ENCODE data around the gene TMEM165. TPM values are rescaled to one million over a fixed set of nuclear protein-coding genes. Genes with fewer than 3 reads are reported as not detected.

Gene TMEM165
- total and polyA plus RNA-seq, 2 donors (not counting 1 experiment from before 2014, with no cell fraction given) = 26.3 to 110 TPM

GRCh38 chr4:55396308-55397125 is 760 bp downstream of the TMEM165 start:
- no peaks in the 10 kb centered on the region for H3K27me3 ChIP-seq (replicated peaks in 1 of 4; ENCODE audit: control extremely low read depth in 1 of 4, control insufficient read depth in 3 of 4, insufficient read depth in 4 of 4, low read length in 3 of 4)
- H3K36me3 ChIP-seq (replicated peaks in 1 of 2; ENCODE audit: control extremely low read depth in 1 of 2, control insufficient read depth in 1 of 2, extremely low read depth in 1 of 2, insufficient read depth in 2 of 2, low read length in 1 of 2) = peaks cover 0 to 3% of the 10 kb centered on the region in 2 experiments
- DNase-seq = no peak
- peak; percentile 11 for ATAC-seq (ENCODE audit: low read depth)
- H3K4me1 Mint-ChIP-seq = peaks cover 46% of the 10 kb centered on the region
- peaks cover 44% of the 10 kb centered on the region for H4K20me1 ChIP-seq (ENCODE audit: control insufficient read depth, insufficient read depth, low read length, poor library complexity, severe bottlenecking)
- peak overlapping the region; percentile 91 to 93 for H3K27ac ChIP-seq (ENCODE audit: low read length in 2 of 2)
- peak overlapping the region; percentile 97 for H3K27ac Mint-ChIP-seq
- peak overlapping the region; percentile 67 to 94 (median 77) for H3K4me3 ChIP-seq (ENCODE audit: control extremely low read depth in 1 of 5, extremely low read depth in 1 of 5, insufficient read depth in 1 of 5, low read depth in 2 of 5, low read length in 4 of 5)
- H3K4me3 Mint-ChIP-seq = peak overlapping the region; percentile 97
- H3K9me3 Mint-ChIP-seq (ENCODE audit: insufficient read depth) = no peaks in the 10 kb centered on the region
- H3K9ac ChIP-seq (ENCODE audit: low read length) = peak overlapping the region; percentile 76
- CTCF ChIA-PET = interaction anchor here (0.7 to 3.7 kb wide), 4 partner anchors 13 to 150 kb away, joined by 3 to 29 read pairs (median 5); partner anchors contain the start of gene SRD5A3
- no peak for TF ChIP-seq EZH2 (IDR thresholded peaks at IDR 0.05; ENCODE audit: borderline replicate concordance, insufficient read depth, low read depth, low read length, poor library complexity, severe bottlenecking)
- TF ChIP-seq, protein P1, sequence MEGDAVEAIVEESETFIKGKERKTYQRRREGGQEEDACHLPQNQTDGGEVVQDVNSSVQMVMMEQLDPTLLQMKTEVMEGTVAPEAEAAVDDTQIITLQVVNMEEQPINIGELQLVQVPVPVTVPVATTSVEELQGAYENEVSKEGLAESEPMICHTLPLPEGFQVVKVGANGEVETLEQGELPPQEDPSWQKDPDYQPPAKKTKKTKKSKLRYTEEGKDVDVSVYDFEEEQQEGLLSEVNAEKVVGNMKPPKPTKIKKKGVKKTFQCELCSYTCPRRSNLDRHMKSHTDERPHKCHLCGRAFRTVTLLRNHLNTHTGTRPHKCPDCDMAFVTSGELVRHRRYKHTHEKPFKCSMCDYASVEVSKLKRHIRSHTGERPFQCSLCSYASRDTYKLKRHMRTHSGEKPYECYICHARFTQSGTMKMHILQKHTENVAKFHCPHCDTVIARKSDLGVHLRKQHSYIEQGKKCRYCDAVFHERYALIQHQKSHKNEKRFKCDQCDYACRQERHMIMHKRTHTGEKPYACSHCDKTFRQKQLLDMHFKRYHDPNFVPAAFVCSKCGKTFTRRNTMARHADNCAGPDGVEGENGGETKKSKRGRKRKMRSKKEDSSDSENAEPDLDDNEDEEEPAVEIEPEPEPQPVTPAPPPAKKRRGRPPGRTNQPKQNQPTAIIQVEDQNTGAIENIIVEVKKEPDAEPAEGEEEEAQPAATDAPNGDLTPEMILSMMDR (IDR thresholded peaks at IDR 0.05) = no peak
- peak overlapping the region; percentile 77 for H2AFZ ChIP-seq (ENCODE audit: insufficient read depth, low read depth, low read length, poor library complexity, severe bottlenecking)
- H3K4me1 ChIP-seq (ENCODE audit: control insufficient read depth in 2 of 2, insufficient read depth in 2 of 2, low read length in 2 of 2) = peaks cover 28 to 33% of the 10 kb centered on the region in 2 donors
- H3K4me2 ChIP-seq (replicated peaks; ENCODE audit: low read depth, low read length, poor library complexity, severe bottlenecking) = peak overlapping the region; percentile 87
- WGBS (ENCODE audit: insufficient coverage) = under 1% methylated on average over 31 of the region's 41 CpGs
- H3K9me3 ChIP-seq (ENCODE audit: control extremely low read depth in 1 of 3, control insufficient read depth in 2 of 3, insufficient read depth in 1 of 3, low read length in 2 of 3) = no peaks in the 10 kb centered on the region
- POLR2A ChIA-PET = interaction anchor here (1.4 kb wide), 1 partner anchor 150 kb away, joined by 8 read pairs; the partner anchor contains the start of gene CLOCK
- no peaks in the 10 kb centered on the region for H3K27me3 Mint-ChIP-seq
- intact Hi-C loops (cut with micrococcal nuclease) = loop anchor here (1.0 to 10.0 kb wide), 5 partner anchors 13 to 1581 kb away; partner anchors contain the start of genes CHIC2, NOA1, POLR2B and REST
- peaks cover 51% of the 10 kb centered on the region for H3K79me2 ChIP-seq (ENCODE audit: control insufficient read depth, insufficient read depth, low read length)

- peaks cover 0 to 3% of the 10 kb centered on the region in 2 experiments for H3K36me3 ChIP-seq (replicated peaks in 1 of 2; ENCODE audit: control extremely low read depth in 1 of 2, control insufficient read depth in 1 of 2, extremely low read depth in 1 of 2, insufficient read depth in 2 of 2, low read length in 1 of 2)
- peaks cover 46% of the 10 kb centered on the region for H3K4me1 Mint-ChIP-seq
- no peaks in the 10 kb centered on the region for H3K9me3 Mint-ChIP-seq (ENCODE audit: insufficient read depth)
- no peaks in the 10 kb centered on the region for H3K27me3 Mint-ChIP-seq
- H3K4me2 ChIP-seq (replicated peaks; ENCODE audit: low read depth, low read length, poor library complexity, severe bottlenecking) = peak overlapping the region; percentile 87
- peak overlapping the region; percentile 67 to 94 (median 77) for H3K4me3 ChIP-seq (ENCODE audit: control extremely low read depth in 1 of 5, extremely low read depth in 1 of 5, insufficient read depth in 1 of 5, low read depth in 2 of 5, low read length in 4 of 5)
- CTCF ChIA-PET = interaction anchor here (1.7 to 3.7 kb wide), 2 partner anchors 12 to 51 kb away, joined by 6 to 29 read pairs; partner anchors contain the start of gene SRD5A3
- H3K9ac ChIP-seq (ENCODE audit: low read length) = peak overlapping the region; percentile 76
- intact Hi-C loops (cut with micrococcal nuclease) = loop anchor here (5.0 to 10.0 kb wide), 4 partner anchors 1068 to 1580 kb away; partner anchors contain the start of genes CHIC2, NOA1, POLR2B and REST
- H4K20me1 ChIP-seq (ENCODE audit: control insufficient read depth, insufficient read depth, low read length, poor library complexity, severe bottlenecking) = peaks cover 44% of the 10 kb centered on the region
- H3K27me3 ChIP-seq (replicated peaks in 1 of 4; ENCODE audit: control extremely low read depth in 1 of 4, control insufficient read depth in 3 of 4, insufficient read depth in 4 of 4, low read length in 3 of 4) = no peaks in the 10 kb centered on the region
- ATAC-seq (ENCODE audit: low read depth) (no peak), DNase-seq (peak; percentile 25)
- no peak overlapping the region for H2AFZ ChIP-seq (ENCODE audit: insufficient read depth, low read depth, low read length, poor library complexity, severe bottlenecking)
- no CpG with 5 or more reads among the region's 7 CpGs for WGBS (ENCODE audit: insufficient coverage)
- H3K27ac Mint-ChIP-seq = peak overlapping the region; percentile 85
- peaks cover 53% of the 10 kb centered on the region for H3K79me2 ChIP-seq (ENCODE audit: control insufficient read depth, insufficient read depth, low read length)
- POLR2A ChIA-PET = no interaction called here
- no peaks in the 10 kb centered on the region for H3K9me3 ChIP-seq (ENCODE audit: control extremely low read depth in 1 of 3, control insufficient read depth in 2 of 3, insufficient read depth in 1 of 3, low read length in 2 of 3)
- peak overlapping the region; percentile 86 for H3K4me3 Mint-ChIP-seq
- no peak for TF ChIP-seq EZH2 (IDR thresholded peaks at IDR 0.05; ENCODE audit: borderline replicate concordance, insufficient read depth, low read depth, low read length, poor library complexity, severe bottlenecking)
- peaks cover 28 to 33% of the 10 kb centered on the region in 2 donors for H3K4me1 ChIP-seq (ENCODE audit: control insufficient read depth in 2 of 2, insufficient read depth in 2 of 2, low read length in 2 of 2)
- peak overlapping the region; percentile 4 to 91 for H3K27ac ChIP-seq (ENCODE audit: low read length in 2 of 2)
These were observed 1.3 kb downstream of the TMEM165 start for GRCh38 chr4:55397126-55397436.

Data from B cell (primary cell).